Inflammatory macrophage treated with lipopolysaccharide for 1 hour (primary cell): Measurements from ENCODE around the gene TTC33.
A peak's percentile ranks its signal among the peaks of the same experiment; 100 is the strongest.
"Not testable (repeated sequence)": the region's sequence is repeated elsewhere in the genome, so short reads cannot be mapped to it uniquely, and the experiment has no call there.

Experiments
- DNase-seq, 2 donors: peaks; one replicate each; pipeline ENCODE4 v3.0.0-alpha.2; 2020 to 2022

Gene TTC33

GRCh38 chr5:40651201-40651600 lies 104.6 kb downstream of the TTC33 start:
- DNase-seq, result no peak

- DNase-seq, result peak in 1 of 2 donors; percentile 37
These were observed 106.2 kb downstream of the TTC33 start for GRCh38 chr5:40649463-40650030.

GRCh38 chr5:40648150-40648549 lies 107.6 kb downstream of the TTC33 start:
- no peak for DNase-seq

- no peak for DNase-seq
These were observed 109.5 kb downstream of the TTC33 start for GRCh38 chr5:40646266-40646665.

- DNase-seq, result not testable (repeated sequence)
These were observed 116.2 kb downstream of the TTC33 start for GRCh38 chr5:40639531-40639930.

GRCh38 chr5:40634593-40634992 lies 121.2 kb downstream of the TTC33 start:
- no peak for DNase-seq

GRCh38 chr5:40634154-40634553 lies 121.6 kb downstream of the TTC33 start:
- no peak for DNase-seq

- no peak for DNase-seq
These were observed 124.5 kb downstream of the TTC33 start for GRCh38 chr5:40631236-40631635.

GRCh38 chr5:40630126-40630525 lies 125.6 kb downstream of the TTC33 start:
- no peak for DNase-seq

GRCh38 chr5:40628407-40628806 lies 127.4 kb downstream of the TTC33 start:
- DNase-seq, result peak; percentile 69 to 72

GRCh38 chr5:40627706-40628105 lies 128.1 kb downstream of the TTC33 start:
- DNase-seq, result no peak

GRCh38 chr5:40626801-40627200 lies 129.0 kb downstream of the TTC33 start:
- DNase-seq, result no peak

GRCh38 chr5:40623480-40624420 lies 132.0 kb downstream of the TTC33 start:
- DNase-seq, result no peak

- no peak for DNase-seq
These were observed 133.1 kb downstream of the TTC33 start for GRCh38 chr5:40622463-40623252.

- DNase-seq, result no peak
These were observed 136.3 kb downstream of the TTC33 start for GRCh38 chr5:40619421-40619820.

GRCh38 chr5:40618926-40619325 lies 136.8 kb downstream of the TTC33 start:
- no peak for DNase-seq

- peak; percentile 63 to 83 for DNase-seq
These were observed 139.0 kb downstream of the TTC33 start for GRCh38 chr5:40616781-40617180.

GRCh38 chr5:40615586-40616170 lies 140.1 kb downstream of the TTC33 start:
- peak; percentile 86 to 87 for DNase-seq

- no peak for DNase-seq
These were observed 140.7 kb downstream of the TTC33 start for GRCh38 chr5:40614923-40615585.

- DNase-seq, result no peak
These were observed 141.3 kb downstream of the TTC33 start for GRCh38 chr5:40614466-40614865.

- no peak for DNase-seq
These were observed 148.6 kb downstream of the TTC33 start for GRCh38 chr5:40607202-40607601.

GRCh38 chr5:40606077-40606765 lies 149.5 kb downstream of the TTC33 start:
- DNase-seq, result peak in 1 of 2 donors; percentile 22
